HFF-Myc (cell line): ENCODE measurements around the gene KCNAB1.

Experiments
- DNase-seq: peaks from one replicate; pipeline ENCODE4 v3.0.0-alpha.2; 2011; ENCODE audit warnings: low read depth; ENCODE audit errors: extremely low read depth
- H3K4me3 ChIP-seq: replicated peaks from 2 replicates; pipeline ENCODE4 v1.5.1; 2011; ENCODE audit warnings: low read depth, mild to moderate bottlenecking, control low read depth, low read length
- TF ChIP-seq, protein P1 (sequence below): IDR thresholded peaks from 2 replicates; pipeline ENCODE4 v1.5.1; 2012; ENCODE audit warnings: mild to moderate bottlenecking, low read depth, low read length, control low read depth; ENCODE audit errors: missing control alignments

Gene KCNAB1

DNA sequence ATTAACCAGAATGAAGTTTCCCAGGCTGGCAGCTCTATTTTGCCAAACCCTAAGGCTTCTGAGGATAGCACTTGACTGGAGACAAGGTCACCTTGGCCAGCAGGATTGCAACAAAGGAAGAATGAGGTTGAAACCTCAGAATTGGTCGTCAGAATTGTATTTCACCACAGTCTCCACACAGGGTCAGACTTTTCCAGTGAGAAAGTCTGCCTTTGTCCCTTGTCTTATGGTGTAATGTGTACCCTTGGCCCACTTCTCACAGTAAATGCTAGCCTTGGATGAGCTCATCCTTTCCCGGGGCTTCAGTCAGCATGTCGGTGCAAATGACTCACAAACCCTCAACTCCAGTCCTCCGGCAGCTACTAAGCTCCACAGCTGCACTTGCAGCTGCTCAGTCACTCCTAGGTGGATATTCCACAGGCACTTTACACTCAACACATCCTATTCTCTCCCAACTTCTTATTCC is 414.8 kb downstream of the KCNAB1 start:
- TF ChIP-seq, protein P1, sequence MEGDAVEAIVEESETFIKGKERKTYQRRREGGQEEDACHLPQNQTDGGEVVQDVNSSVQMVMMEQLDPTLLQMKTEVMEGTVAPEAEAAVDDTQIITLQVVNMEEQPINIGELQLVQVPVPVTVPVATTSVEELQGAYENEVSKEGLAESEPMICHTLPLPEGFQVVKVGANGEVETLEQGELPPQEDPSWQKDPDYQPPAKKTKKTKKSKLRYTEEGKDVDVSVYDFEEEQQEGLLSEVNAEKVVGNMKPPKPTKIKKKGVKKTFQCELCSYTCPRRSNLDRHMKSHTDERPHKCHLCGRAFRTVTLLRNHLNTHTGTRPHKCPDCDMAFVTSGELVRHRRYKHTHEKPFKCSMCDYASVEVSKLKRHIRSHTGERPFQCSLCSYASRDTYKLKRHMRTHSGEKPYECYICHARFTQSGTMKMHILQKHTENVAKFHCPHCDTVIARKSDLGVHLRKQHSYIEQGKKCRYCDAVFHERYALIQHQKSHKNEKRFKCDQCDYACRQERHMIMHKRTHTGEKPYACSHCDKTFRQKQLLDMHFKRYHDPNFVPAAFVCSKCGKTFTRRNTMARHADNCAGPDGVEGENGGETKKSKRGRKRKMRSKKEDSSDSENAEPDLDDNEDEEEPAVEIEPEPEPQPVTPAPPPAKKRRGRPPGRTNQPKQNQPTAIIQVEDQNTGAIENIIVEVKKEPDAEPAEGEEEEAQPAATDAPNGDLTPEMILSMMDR: peak; percentile 19
- DNase-seq: peak; percentile 84
- H3K4me3 ChIP-seq: no peak overlapping the region

DNA sequence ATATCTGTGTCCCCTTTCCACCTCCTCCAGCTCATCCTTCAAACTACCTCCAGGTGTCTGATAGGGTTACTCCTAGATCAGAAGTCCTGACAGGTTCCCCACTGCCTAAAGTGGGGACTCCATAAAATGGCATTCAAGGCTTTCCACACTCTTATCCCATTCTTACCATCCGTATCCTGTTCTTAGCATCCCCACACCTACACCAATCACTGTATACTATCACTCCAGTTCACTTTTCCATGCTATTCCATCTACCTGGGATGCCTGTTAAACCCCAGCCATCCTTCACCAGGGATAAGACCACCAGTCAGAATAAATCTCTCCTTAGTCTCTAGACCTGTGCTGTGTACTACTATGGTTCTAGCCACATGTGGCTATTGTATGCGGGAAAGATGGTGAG is 415.4 kb downstream of the KCNAB1 start:
- H3K4me3 ChIP-seq: no peak overlapping the region
- TF ChIP-seq, protein P1: no peak
- DNase-seq: no peak

DNA sequence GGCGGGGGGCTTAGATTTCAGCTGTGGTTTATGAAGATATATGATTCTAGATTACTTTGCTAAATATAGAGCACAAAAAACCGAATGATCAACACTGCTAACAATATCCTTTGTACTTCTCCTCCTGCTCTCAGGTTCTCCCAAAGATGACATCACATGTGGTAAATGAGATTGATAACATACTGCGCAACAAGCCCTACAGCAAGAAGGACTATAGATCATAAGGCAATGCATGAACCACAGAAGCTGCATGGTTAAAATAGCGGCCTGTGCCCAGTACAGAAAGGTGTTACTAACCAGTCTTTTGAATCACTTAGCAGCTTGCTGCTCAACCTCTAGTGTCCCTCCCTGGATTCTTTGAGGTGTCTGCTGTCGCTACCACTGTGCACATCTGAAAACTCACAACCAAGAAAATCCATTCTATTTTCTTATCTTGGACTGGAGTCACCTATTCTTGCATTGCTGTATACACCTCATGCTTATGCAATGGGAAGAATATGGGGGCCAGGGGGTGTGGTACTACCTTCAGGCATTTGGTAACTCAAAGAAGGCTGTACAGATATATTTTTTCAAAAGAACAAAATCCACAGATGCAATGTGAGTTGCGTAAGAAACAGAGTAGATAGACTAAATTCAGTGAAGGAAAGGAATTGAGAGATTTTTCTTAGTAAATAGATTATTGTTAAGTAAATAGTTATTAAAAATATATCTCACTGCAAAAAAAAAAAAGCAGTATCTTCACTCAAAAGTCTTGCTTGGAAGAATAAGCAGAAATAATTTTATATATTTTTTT is 416.3 kb downstream of the KCNAB1 start:
- H3K4me3 ChIP-seq: no peak overlapping the region
- no peak for DNase-seq
- TF ChIP-seq, protein P1: no peak

DNA sequence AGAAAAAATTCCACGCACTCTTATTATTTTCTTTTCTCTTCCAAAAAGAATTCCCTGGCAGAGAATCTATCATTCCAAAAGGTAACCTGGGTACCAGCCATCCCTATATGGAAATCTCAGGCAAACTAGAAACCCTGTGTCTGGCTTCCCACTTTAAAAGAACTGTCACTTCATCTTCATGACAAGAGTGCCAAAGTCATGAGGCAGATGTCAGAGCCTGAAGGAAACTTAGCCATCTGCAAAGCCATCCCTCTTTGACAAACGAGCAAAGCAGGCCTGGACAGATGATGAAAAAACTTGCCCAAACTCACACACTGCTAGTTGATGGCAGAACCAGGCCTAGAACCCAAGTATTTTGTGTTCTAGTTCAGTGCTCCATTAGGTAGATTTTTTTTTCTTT is 418.7 kb downstream of the KCNAB1 start:
- DNase-seq: no peak
- TF ChIP-seq, protein P1: no peak
- no peak overlapping the region for H3K4me3 ChIP-seq

DNA sequence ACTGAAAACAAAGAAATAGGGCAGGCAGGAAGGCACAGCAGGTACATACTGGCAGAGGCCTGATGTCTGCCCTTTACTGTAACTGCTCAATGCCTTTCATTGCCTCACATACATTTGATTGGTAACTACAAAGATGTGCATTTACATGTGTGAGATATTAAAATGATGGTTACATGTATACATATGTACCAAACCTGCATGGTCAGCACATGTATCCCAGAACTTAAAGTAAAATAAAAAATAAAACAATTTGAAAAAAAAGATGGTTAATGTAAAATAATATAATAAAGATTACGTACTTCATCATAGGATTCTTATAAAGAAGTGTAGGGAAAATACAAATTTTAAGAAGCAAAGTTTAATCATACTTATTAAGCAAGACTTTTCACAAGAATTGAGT is 419.4 kb downstream of the KCNAB1 start:
- TF ChIP-seq, protein P1: no peak
- no peak for DNase-seq
- no peak overlapping the region for H3K4me3 ChIP-seq

DNA sequence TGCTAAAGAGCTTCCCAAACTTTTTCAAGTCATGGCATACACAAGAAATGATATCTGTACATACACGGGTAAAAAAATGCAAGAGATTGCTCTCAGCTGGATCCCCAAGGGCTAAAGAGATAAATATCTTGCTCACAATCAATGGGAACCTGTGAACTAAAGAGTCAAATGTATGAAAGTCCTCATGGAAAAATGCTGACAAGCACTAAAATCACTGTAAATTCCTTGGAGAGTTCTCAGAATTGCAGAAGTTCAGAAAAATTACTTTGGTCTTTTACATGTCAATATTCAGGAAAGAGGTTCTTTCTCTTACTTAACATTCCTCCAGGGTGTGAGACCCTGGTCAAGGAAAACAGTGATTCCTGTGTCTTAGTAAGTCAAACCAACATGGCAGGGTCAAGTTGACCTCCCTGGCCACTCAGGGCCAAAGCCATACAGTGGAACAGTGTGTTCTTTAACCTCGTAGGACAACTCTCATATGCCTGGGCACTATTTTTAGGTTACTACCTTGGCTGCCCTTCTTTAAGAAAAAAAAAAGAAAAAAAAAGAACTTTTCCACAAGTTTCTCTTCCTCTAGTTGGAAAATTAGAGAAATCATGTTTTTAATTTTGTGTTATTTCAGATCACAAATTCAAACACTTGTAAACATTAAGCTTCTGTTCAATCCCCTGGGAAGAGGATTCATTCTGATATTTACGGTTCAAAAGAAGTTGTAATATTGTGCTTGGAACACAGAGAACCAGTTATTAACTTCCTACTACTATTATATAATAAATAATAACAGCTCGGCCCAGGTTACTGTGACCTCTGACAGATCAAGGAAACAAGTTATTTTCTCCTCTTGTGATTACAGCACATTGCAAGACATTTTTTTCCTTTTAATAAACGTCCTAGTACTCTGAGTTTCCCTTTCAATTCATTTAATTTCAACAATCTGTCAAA is 422.0 kb downstream of the KCNAB1 start:
- DNase-seq: no peak
- no peak overlapping the region for H3K4me3 ChIP-seq
- TF ChIP-seq, protein P1: no peak
